ENCODE results near the gene SEC24D. TPM values are rescaled to one million over a fixed set of nuclear protein-coding genes. Genes with fewer than 3 reads are reported as not detected.

The SEC24D gene
- total RNA-seq, 2 experiments from 2014 or later = 33.1 to 36.1 TPM

- peaks cover 7% of the 10 kb centered on the region for H3K36me3 Mint-ChIP-seq (ENCODE audit: low read depth)
- DNase-seq = no peak
- peak overlapping the region; percentile 98 for H3K4me3 Mint-ChIP-seq
- H3K4me1 Mint-ChIP-seq = peaks cover 23% of the 10 kb centered on the region
- H3K9me3 Mint-ChIP-seq = no peaks in the 10 kb centered on the region
- CTCF ChIA-PET = interaction anchor here (0.8 to 1.3 kb wide), 3 partner anchors 9 to 54 kb away, joined by 3 to 4 read pairs (median 3); no protein-coding TSS in a partner anchor
- POLR2A ChIA-PET = no interaction called here
- H3K27ac Mint-ChIP-seq = no peak overlapping the region
- peaks cover 2% of the 10 kb centered on the region for H3K27me3 Mint-ChIP-seq
These were observed 1.2 kb upstream of the SEC24D start for GRCh38 chr4:118837121-118837507.

DNA sequence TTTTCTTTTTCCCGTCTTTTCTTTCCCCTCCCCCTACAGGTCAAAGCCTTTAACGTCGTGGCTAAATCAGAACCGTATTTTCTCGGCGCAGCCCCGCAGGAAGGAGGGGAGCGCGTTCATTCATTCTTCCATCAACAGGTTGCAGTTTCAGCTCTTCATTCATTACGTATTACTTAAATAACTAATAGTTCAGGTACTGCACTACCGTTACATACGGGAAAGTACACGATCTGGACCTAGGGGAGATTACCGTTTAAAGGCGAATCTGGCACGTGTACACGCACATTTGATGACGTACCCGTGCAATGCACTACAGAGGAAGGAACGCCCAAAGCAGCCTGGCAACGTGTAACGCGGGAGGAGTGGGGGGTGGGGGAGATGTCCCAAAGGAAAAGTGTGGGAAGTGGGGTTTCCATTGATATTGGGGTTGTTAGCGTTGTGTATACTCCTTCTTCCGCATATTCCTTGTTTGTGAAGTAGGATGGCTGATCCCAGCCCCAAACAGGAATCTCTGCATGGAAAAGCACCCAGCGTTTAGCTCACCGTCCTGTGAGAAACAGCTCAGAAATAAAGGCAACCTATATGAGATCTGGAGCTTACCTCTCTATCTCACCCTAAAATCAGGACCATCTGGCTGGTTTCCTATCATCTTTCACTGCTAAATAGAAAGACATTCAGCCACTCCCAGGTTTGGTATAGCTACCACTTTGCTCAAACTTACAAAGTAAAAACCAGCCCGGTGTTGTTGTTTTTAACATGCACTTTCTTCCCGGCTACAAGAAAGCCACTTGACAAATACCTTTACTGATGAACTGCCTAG lies 585 bp upstream of the SEC24D start:
- ChIA-PET CTCF (interaction anchor here (0.7 to 1.3 kb wide), 4 partner anchors 9 to 53 kb away, joined by 3 to 4 read pairs (median 4); no protein-coding TSS in a partner anchor), POLR2A (no interaction called here)
- peak overlapping the region; percentile 98 for H3K4me3 Mint-ChIP-seq
- H3K36me3 Mint-ChIP-seq (ENCODE audit: low read depth) = peaks cover 10% of the 10 kb centered on the region
- peaks cover 23% of the 10 kb centered on the region for H3K4me1 Mint-ChIP-seq
- peaks cover 2% of the 10 kb centered on the region for H3K27me3 Mint-ChIP-seq
- H3K27ac Mint-ChIP-seq = peak overlapping the region; percentile 98
- peak; percentile 60 for DNase-seq
- no peaks in the 10 kb centered on the region for H3K9me3 Mint-ChIP-seq

DNA sequence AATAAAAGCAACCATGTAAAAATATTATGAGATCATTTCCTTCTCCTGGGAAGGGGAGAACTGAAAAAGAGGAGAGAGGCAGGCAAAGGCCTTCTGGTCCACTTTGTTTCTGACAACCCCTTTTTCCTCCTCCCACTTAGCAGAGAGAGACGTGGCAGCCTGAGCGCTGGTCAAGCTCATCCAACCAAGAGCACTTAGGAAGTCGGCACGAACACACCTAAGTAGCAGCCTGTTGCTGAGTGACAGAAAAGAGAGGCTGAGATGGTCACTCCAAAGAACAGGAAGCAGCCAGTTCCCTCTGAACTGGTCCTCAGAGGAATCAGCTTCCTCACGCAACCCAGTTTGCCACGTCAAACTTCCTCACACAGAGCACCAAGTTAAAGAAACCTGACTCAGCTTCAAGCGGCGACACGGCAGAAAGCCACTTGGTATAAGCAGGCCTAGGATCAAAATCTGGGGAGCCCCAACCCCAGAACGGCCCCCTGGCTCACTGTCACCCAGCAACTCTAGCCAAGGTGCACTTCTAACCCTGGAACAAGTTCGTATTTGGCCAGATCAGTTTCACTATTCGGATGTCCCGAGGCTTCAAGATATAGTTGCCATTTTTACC lies 861 bp downstream of the SEC24D start:
- ChIA-PET POLR2A (interaction anchor here (0.7 kb wide), 1 partner anchor 556 kb away, joined by 4 read pairs; no protein-coding TSS in a partner anchor), CTCF (interaction anchor here (0.5 to 1.7 kb wide), 5 partner anchors 9 to 70 kb away, joined by 3 to 8 read pairs (median 4); no protein-coding TSS in a partner anchor)
- H3K27ac Mint-ChIP-seq = peak overlapping the region; percentile 91
- H3K36me3 Mint-ChIP-seq (ENCODE audit: low read depth) = peaks cover 14% of the 10 kb centered on the region
- no peaks in the 10 kb centered on the region for H3K27me3 Mint-ChIP-seq
- peak overlapping the region; percentile 98 for H3K4me3 Mint-ChIP-seq
- peak; percentile 51 for DNase-seq
- no peaks in the 10 kb centered on the region for H3K9me3 Mint-ChIP-seq
- peaks cover 26% of the 10 kb centered on the region for H3K4me1 Mint-ChIP-seq

- CTCF ChIA-PET = interaction anchor here (1.7 kb wide), 1 partner anchor 10 kb away, joined by 8 read pairs; no protein-coding TSS in a partner anchor
- Mint-ChIP-seq H3K27ac (no peak overlapping the region), H3K4me3 (peak overlapping the region; percentile 11), H3K4me1 (peaks cover 26% of the 10 kb centered on the region), H3K9me3 (no peaks in the 10 kb centered on the region), H3K36me3 (ENCODE audit: low read depth) (peaks cover 16% of the 10 kb centered on the region), H3K27me3 (no peaks in the 10 kb centered on the region)
- POLR2A ChIA-PET = no interaction called here
- no peak for DNase-seq
These were observed 1.9 kb downstream of the SEC24D start for GRCh38 chr4:118834070-118834469.

GRCh38 chr4:118833192-118833820 lies 2.6 kb downstream of the SEC24D start:
- Mint-ChIP-seq H3K4me3 (no peak overlapping the region), H3K4me1 (peaks cover 32% of the 10 kb centered on the region), H3K27me3 (no peaks in the 10 kb centered on the region), H3K27ac (no peak overlapping the region), H3K9me3 (no peaks in the 10 kb centered on the region), H3K36me3 (ENCODE audit: low read depth) (peaks cover 21% of the 10 kb centered on the region)
- no peak for DNase-seq
- CTCF ChIA-PET = interaction anchor here (1.7 kb wide), 1 partner anchor 9 kb away, joined by 8 read pairs; no protein-coding TSS in a partner anchor
- POLR2A ChIA-PET = no interaction called here

DNA sequence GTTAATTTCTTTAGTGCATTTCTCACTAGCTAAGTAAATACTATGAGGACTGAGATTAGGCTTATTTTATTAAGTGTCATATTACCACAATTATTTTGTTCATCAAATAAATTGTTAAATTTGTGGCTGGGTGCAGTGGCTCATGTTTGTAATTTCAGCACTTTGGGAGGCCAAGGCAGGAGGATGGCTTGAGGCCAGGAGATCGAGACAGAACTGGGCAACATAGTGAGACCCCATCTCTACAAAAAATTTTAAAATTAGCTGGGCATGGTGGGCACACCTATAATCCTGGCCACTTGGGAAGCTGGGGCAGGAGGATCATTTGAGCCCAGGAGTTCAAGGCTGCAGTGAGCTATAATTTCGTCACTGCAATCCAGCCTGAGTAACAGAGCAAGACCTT lies 6.8 kb downstream of the SEC24D start:
- Mint-ChIP-seq H3K4me3 (no peak overlapping the region), H3K27ac (no peak overlapping the region), H3K4me1 (peaks cover 42% of the 10 kb centered on the region), H3K36me3 (ENCODE audit: low read depth) (peaks cover 38% of the 10 kb centered on the region), H3K27me3 (no peaks in the 10 kb centered on the region), H3K9me3 (no peaks in the 10 kb centered on the region)
- ChIA-PET POLR2A (no interaction called here), CTCF (interaction anchor here (1.2 kb wide), 1 partner anchor 10 kb away, joined by 4 read pairs; no protein-coding TSS in a partner anchor)
- DNase-seq = no peak

- no peak overlapping the region for H3K4me3 Mint-ChIP-seq
- no peak for DNase-seq
- no peak overlapping the region for H3K27ac Mint-ChIP-seq
- H3K9me3 Mint-ChIP-seq = no peaks in the 10 kb centered on the region
- ChIA-PET POLR2A (no interaction called here), CTCF (interaction anchor here (0.8 kb wide), 1 partner anchor 10 kb away, joined by 3 read pairs; no protein-coding TSS in a partner anchor)
- H3K27me3 Mint-ChIP-seq = no peaks in the 10 kb centered on the region
- H3K36me3 Mint-ChIP-seq (ENCODE audit: low read depth) = peaks cover 41% of the 10 kb centered on the region
- peaks cover 33% of the 10 kb centered on the region for H3K4me1 Mint-ChIP-seq
These were observed 9.0 kb downstream of the SEC24D start for GRCh38 chr4:118826723-118827444.

GRCh38 chr4:118825799-118826198 lies 10.1 kb downstream of the SEC24D start:
- CTCF ChIA-PET = interaction anchor here (0.9 kb wide), 1 partner anchor 13 kb away, joined by 3 read pairs; no protein-coding TSS in a partner anchor
- peaks cover 33% of the 10 kb centered on the region for H3K4me1 Mint-ChIP-seq
- H3K4me3 Mint-ChIP-seq = no peak overlapping the region
- H3K27me3 Mint-ChIP-seq = no peaks in the 10 kb centered on the region
- H3K9me3 Mint-ChIP-seq = no peaks in the 10 kb centered on the region
- no peak overlapping the region for H3K27ac Mint-ChIP-seq
- peaks cover 37% of the 10 kb centered on the region for H3K36me3 Mint-ChIP-seq (ENCODE audit: low read depth)
- no peak for DNase-seq
- POLR2A ChIA-PET = no interaction called here

DNA sequence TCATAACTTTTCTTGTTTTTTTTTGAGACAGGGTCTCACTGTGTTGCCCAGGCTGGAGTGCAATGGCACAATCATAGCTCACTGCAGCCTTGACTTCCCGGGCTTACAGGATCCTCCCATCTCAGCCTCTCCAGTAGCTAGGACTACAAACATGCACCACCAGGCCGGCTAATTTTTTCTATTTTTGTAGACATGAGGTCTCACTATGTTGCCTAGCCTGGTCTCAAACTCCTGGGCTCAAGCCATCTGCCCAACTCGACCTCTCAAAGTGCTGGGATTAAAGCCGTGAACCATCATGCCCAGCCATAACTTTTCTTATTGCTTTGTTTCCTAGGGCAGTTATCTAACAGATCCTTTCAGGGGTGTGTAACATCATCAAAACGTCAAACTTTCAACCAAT lies 11.8 kb downstream of the SEC24D start:
- Mint-ChIP-seq H3K36me3 (ENCODE audit: low read depth) (peaks cover 32% of the 10 kb centered on the region), H3K9me3 (no peaks in the 10 kb centered on the region), H3K4me1 (peaks cover 30% of the 10 kb centered on the region), H3K27me3 (no peaks in the 10 kb centered on the region), H3K27ac (no peak overlapping the region), H3K4me3 (no peak overlapping the region)
- no peak for DNase-seq
- POLR2A ChIA-PET = interaction anchor here (0.7 kb wide), 1 partner anchor 141 kb away, joined by 6 read pairs; no protein-coding TSS in a partner anchor
- CTCF ChIA-PET = interaction anchor here (0.9 to 2.5 kb wide), 4 partner anchors 10 to 78 kb away, joined by 3 to 8 read pairs (median 4); no protein-coding TSS in a partner anchor

DNA sequence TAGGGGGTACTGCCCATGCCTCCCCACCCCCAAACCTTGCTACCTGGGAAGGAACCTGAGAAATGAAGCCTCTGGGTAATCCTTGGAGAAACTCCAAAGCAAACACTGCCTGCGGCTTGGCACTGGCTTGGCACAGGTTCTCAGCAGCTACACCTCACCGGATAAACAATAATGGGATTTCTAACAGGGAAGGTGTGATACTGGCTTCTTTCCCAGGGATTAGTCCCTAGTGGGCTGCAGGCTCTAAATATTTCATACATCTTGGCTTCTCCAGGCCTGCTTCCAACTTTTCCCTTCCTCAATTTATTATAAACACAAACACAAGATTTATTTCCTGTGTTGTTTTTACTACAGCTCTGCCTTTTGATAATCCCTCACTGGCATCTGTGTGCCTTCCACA lies 12.5 kb downstream of the SEC24D start:
- ChIA-PET POLR2A (interaction anchor here (0.7 kb wide), 1 partner anchor 140 kb away, joined by 6 read pairs; no protein-coding TSS in a partner anchor), CTCF (interaction anchor here (0.9 to 2.5 kb wide), 4 partner anchors 11 to 77 kb away, joined by 3 to 8 read pairs (median 4); no protein-coding TSS in a partner anchor)
- Mint-ChIP-seq H3K4me1 (peaks cover 24% of the 10 kb centered on the region), H3K36me3 (ENCODE audit: low read depth) (peaks cover 28% of the 10 kb centered on the region), H3K9me3 (no peaks in the 10 kb centered on the region), H3K27me3 (no peaks in the 10 kb centered on the region), H3K4me3 (no peak overlapping the region), H3K27ac (no peak overlapping the region)
- no peak for DNase-seq

DNA sequence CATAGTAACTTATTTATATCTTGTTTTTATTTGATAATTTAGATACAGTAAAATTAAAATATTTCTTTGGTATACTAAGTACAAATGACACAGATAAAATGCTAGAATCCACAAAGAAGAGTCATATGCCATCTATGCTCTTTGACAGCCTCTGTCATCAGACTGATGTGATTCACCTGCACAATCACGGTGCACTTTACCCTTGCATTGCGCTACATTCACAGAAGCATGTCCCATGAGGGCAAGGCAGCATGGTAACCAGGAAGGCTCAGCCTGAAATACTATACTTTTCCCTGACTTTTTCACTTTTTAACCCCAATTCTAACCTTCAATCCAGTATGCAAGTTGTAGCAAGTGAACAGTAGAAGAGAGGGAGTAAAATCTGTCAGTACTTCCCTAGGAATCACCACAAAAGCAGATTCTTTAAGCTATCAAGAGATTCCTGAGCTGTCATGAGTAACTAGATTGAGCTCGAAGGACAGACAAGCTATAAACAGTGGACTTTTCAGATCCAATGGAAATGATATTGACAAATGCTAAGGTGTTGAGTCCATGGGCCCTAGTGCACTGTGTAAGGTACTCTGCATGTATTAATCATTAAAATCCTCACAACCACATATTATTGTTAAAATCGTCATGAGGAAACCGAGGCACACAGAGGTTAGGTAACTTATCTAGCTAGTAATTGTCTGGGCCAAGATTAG lies 14.2 kb downstream of the SEC24D start:
- CTCF ChIA-PET = interaction anchor here (0.6 to 1.0 kb wide), 3 partner anchors 17 to 846 kb away, joined by 3 to 4 read pairs (median 4); no protein-coding TSS in a partner anchor
- Mint-ChIP-seq H3K9me3 (no peaks in the 10 kb centered on the region), H3K36me3 (ENCODE audit: low read depth) (peaks cover 25% of the 10 kb centered on the region), H3K27me3 (no peaks in the 10 kb centered on the region), H3K4me3 (no peak overlapping the region), H3K27ac (no peak overlapping the region), H3K4me1 (peaks cover 15% of the 10 kb centered on the region)
- DNase-seq = no peak
- POLR2A ChIA-PET = no interaction called here
